PC-3 (cell line): ENCODE results near the gene LYPD5. TPM values are rescaled to one million over a fixed set of nuclear protein-coding genes. Genes with fewer than 3 reads are reported as not detected.

ENCODE experiments used
- ATAC-seq: fragments of 200-7000 bp; cut with Tn5 transposase; 2 replicates; pipeline ENCODE4 v1.9.1; 2020; ENCODE audit warnings: mild to moderate bottlenecking, moderate library complexity
- BruUV-seq: library from RNA; stranded (reverse); fragments of 400-500 nt; replicated peaks from 2 replicates; lab custom pipeline; 2021; lab: Mats Ljungman, UMichigan
- CTCF ChIA-PET: fragments of 300-600 bp; sonication (Branson Sonifier 250); formaldehyde crosslinking; loops from one replicate; lab custom pipeline; 2022; ENCODE audit warnings: antibody characterized with exemption; lab: Charles Lee
- POLR2A ChIA-PET: fragments of 300-600 bp; sonication (Branson Sonifier 250); formaldehyde crosslinking; loops from one replicate; lab custom pipeline; 2022; ENCODE audit warnings: antibody characterized with exemption; ENCODE audit not compliant: unreplicated experiment; lab: Charles Lee
- DNase-seq: peaks from one replicate; pipeline ENCODE4 v3.0.0-alpha.2; 2015
- H2AFZ ChIP-seq: fragments of 300-600 bp; sonication (generic); 2 replicates; pipeline ENCODE4 v1.6.0; 2016; ENCODE audit warnings: antibody characterized with exemption, low read length
- H3F3A ChIP-seq: fragments of 300-600 bp; sonication (generic); one replicate; pipeline ENCODE4 v1.6.0; 2017; ENCODE audit warnings: antibody characterized with exemption, low read length, control low read depth, mild to moderate bottlenecking; ENCODE audit not compliant: unreplicated experiment
- H3K27ac ChIP-seq: fragments of 300-600 bp; sonication (generic); 2 replicates; pipeline ENCODE4 v1.5.1; 2016; ENCODE audit warnings: mild to moderate bottlenecking, low read length
- H3K27me3 ChIP-seq: fragments of 300-600 bp; sonication (generic); 2 replicates; pipeline ENCODE4 v1.6.1; 2016; ENCODE audit warnings: low read length, mixed read lengths
- H3K36me3 ChIP-seq: fragments of 300-600 bp; sonication (generic); 2 replicates; pipeline ENCODE4 v1.6.1; 2016; ENCODE audit warnings: low read depth, mixed run types, low read length, mixed read lengths
- H3K4me1 ChIP-seq: fragments of 300-600 bp; sonication (generic); 2 replicates; pipeline ENCODE4 v1.5.1; 2016; ENCODE audit warnings: low read length; ENCODE audit not compliant: insufficient read depth
- H3K4me2 ChIP-seq: fragments of 300-600 bp; sonication (generic); 2 replicates; pipeline ENCODE4 v1.6.0; 2016; ENCODE audit warnings: low read length
- H3K4me3 ChIP-seq: fragments of 300-600 bp; sonication (generic); 2 replicates; pipeline ENCODE4 v1.5.1; 2016; ENCODE audit warnings: mild to moderate bottlenecking, low read length, mixed read lengths
- H3K79me2 ChIP-seq: fragments of 300-600 bp; sonication (generic); 2 replicates; pipeline ENCODE4 v1.6.1; 2017; ENCODE audit warnings: low read length, mixed read lengths
- H3K9ac ChIP-seq: fragments of 300-600 bp; sonication (generic); 2 replicates; pipeline ENCODE4 v1.6.0; 2016; ENCODE audit warnings: mild to moderate bottlenecking, low read length
- H3K9me2 ChIP-seq: fragments of 300-600 bp; sonication (generic); replicated peaks from 2 replicates; pipeline ENCODE4 v1.6.1; 2016; ENCODE audit warnings: mixed run types, low read length, mixed read lengths
- H3K9me3 ChIP-seq: fragments of 300-600 bp; sonication (generic); 2 replicates; pipeline ENCODE4 v1.6.1; 2016; ENCODE audit warnings: low read length, mixed read lengths
- H4K20me1 ChIP-seq: fragments of 300-600 bp; sonication (generic); 2 replicates; pipeline ENCODE4 v1.6.1; 2016; ENCODE audit warnings: low read length, mixed read lengths
- CTCF ChIP-seq: fragments of 300-600 bp; sonication (generic); conservative IDR thresholded peaks from 2 replicates; pipeline ENCODE4 v1.5.1; 2017; ENCODE audit warnings: antibody characterized with exemption, low read depth, mild to moderate bottlenecking, low read length
- EZH2 ChIP-seq: fragments of 300-600 bp; sonication (generic); IDR thresholded peaks from one replicate; pipeline ENCODE4 v1.6.1; 2017; ENCODE audit warnings: antibody characterized with exemption, mild to moderate bottlenecking, low read length; ENCODE audit not compliant: unreplicated experiment
- EZH2phosphoT487 ChIP-seq: fragments of 300-600 bp; sonication (generic); IDR thresholded peaks from 2 replicates; pipeline ENCODE4 v1.6.1; 2018; ENCODE audit warnings: mild to moderate bottlenecking, antibody characterized with exemption, low read length, borderline replicate concordance
- intact Hi-C: fragments of 100-400 bp; cut with micrococcal nuclease; formaldehyde crosslinking; loops from 2 replicates; pipeline ENCODE4 v1.9.0; 2023
- total RNA-seq: library from RNA; depleted of rRNA; stranded (reverse); fragments of >200 nt; gene quantifications from 2 replicates; pipeline ENCODE4 v1.2.3, GENCODE V29; 2014

LYPD5 gene
- total RNA-seq, 1 experiment from 2014 or later, result 6.8 TPM

DNA sequence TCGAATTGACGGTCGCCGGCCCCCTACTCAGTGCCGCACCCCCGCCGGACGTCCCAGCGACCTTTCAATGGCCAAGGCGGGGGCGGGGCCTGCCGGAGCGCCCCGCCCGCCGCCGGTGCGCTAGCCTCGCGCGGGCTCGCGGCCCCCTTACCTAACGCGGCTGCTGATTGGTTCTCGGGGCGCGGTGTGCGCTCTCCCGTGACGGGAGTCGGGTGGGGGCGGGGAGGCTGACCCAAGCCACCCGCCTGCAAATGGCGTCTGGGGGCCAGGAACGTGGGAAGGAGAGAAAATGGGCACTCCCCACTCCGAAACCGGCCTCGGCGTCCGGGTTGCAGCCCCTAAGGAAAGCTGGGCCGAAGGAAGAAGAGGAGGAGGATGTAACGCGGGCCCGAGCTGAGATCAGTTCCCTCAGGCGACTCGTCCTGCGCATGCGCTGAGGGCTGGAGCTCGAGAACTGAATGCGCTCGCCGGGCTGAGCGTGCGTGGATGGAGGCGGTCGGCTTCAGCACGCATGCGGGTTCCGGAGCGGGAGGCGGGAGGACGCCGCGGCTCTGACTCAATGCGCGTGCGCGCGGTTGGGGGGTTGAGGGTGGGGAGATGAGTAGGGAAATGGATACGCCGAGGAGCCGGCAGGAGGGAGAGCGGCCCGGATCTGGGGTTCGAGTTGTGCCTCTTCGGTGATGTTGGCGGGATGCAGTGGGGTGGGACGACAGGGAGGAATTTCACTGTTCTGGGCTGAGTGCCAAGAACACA lies 47.6 kb downstream of the LYPD5 start, which contains the start of gene SMG9:
SMG9 (minus strand) TSS at position 460 of the 753 bp plus-strand sequence. CDS start 4,221 bp downstream, outside the sequence.
- H3K9me2 ChIP-seq, result no peaks in the 10 kb centered on the region
- H2AFZ ChIP-seq, result peak within 1 kb of the TSS; percentile 71
- peak within 1 kb of the TSS; percentile 96 for H3K4me3 ChIP-seq
- H3K79me2 ChIP-seq, result peaks cover 41% of the 10 kb centered on the region
- no peaks in the 10 kb centered on the region for H3K9me3 ChIP-seq
- intact Hi-C loops, result no loop called here
- CTCF ChIA-PET, result interaction anchor here (0.5 to 0.9 kb wide), 3 partner anchors 85 to 291 kb away, joined by 3 to 12 read pairs (median 4); partner anchors contain the start of gene PLAUR
- no peaks in the 10 kb centered on the region for H3K27me3 ChIP-seq
- H3K4me1 ChIP-seq, result peaks cover 66% of the 10 kb centered on the region
- no peaks in the 10 kb centered on the region for H4K20me1 ChIP-seq
- peak within 1 kb of the TSS; percentile 99 for H3K27ac ChIP-seq
- peak within 1 kb of the TSS; percentile 94 for H3K4me2 ChIP-seq
- H3K36me3 ChIP-seq, result 0 out of 2 replicates have a peak, but pooled peaks cover 9% of the 10 kb centered on the region
- POLR2A ChIA-PET, result interaction anchor here (0.7 to 1.4 kb wide), 2 partner anchors 30 to 86 kb away, joined by 3 to 5 read pairs; no protein-coding TSS in a partner anchor
- BruUV-seq, result no TSS peak
- TF ChIP-seq EZH2 (no peak), CTCF (no peak), EZH2phosphoT487 (no peak; the same call in 1 of the 2 replicates)
- ATAC-seq (peak; percentile 64), DNase-seq (peak; percentile 95)
- H3F3A ChIP-seq, result peaks cover 3% of the 10 kb centered on the region
- H3K9ac ChIP-seq, result peak within 1 kb of the TSS; percentile 94

GRCh38 chr19:43754253-43754502 lies 48.1 kb downstream of the LYPD5 start:
- no TSS peak for BruUV-seq

More at GRCh38 chr19:43754253-43754502, 48.1 kb downstream of the LYPD5 start:
- Histone ChIP-seq H3K36me3 (0 out of 2 replicates have a peak, but pooled peaks cover 11% of the 10 kb centered on the region), H3K9me2 (no peaks in the 10 kb centered on the region), H3K4me2 (peak overlapping the region; percentile 94), H3K4me1 (peaks cover 61% of the 10 kb centered on the region), H3K4me3 (peak overlapping the region; percentile 96), H3K9me3 (no peaks in the 10 kb centered on the region), H3K27ac (peak overlapping the region; percentile 99), H2AFZ (peak overlapping the region; percentile 71), H3K27me3 (no peaks in the 10 kb centered on the region), H3K79me2 (peaks cover 41% of the 10 kb centered on the region), H3F3A (peaks cover 3% of the 10 kb centered on the region), H4K20me1 (no peaks in the 10 kb centered on the region), H3K9ac (peak overlapping the region; percentile 94)
- ChIA-PET CTCF (interaction anchor here (0.5 to 0.9 kb wide), 3 partner anchors 84 to 91 kb away, joined by 3 to 4 read pairs (median 4); partner anchors contain the start of gene PLAUR), POLR2A (interaction anchor here (1.4 kb wide), 1 partner anchor 86 kb away, joined by 5 read pairs; no protein-coding TSS in a partner anchor)
- ATAC-seq (no peak), DNase-seq (no peak)
- no peak for TF ChIP-seq EZH2
- TF ChIP-seq CTCF, result no peak
- TF ChIP-seq EZH2phosphoT487, result no peak
- intact Hi-C loops, result no loop called here
